Endothelial cell of umbilical vein (primary cell): ENCODE results near the gene TRIM71. TPM values are rescaled to one million over a fixed set of nuclear protein-coding genes. Genes with fewer than 3 reads are reported as not detected.

ENCODE experiments used
- BruUV-seq: library from RNA; stranded (reverse); fragments of 400-500 nt; replicated peaks from 2 replicates; lab custom pipeline; 2021; lab: Mats Ljungman, UMichigan
- CTCF ChIA-PET: fragments of 300-600, 350-600 bp; sonication (Branson Sonifier 250); formaldehyde crosslinking; loops from one replicate; lab custom pipeline; 2021; ENCODE audit warnings: antibody characterized with exemption, inconsistent platforms; lab: Charles Lee
- POLR2A ChIA-PET: fragments of 300-600, 350-600 bp; sonication (Branson Sonifier 250); formaldehyde crosslinking; loops from one replicate; lab custom pipeline; 2021; ENCODE audit warnings: antibody characterized with exemption, inconsistent platforms; lab: Charles Lee
- DNase-seq: peaks from one replicate; pipeline ENCODE4 v3.0.0-alpha.2; 2011; ENCODE audit warnings: low read depth, low spot score
- FAIRE-seq: peaks from 2 replicates; lab custom pipeline; 2011; peaks lifted over from hg19 to GRCh38; lab: Jason Lieb, UNC
- H2AFZ ChIP-seq: 2 replicates; pipeline ENCODE4 v1.6.0; 2012; ENCODE audit warnings: low read depth, low read length, control low read depth, inconsistent platforms
- H3K27ac ChIP-seq: 2 replicates; pipeline ENCODE4 v1.5.1; 2011; ENCODE audit warnings: low read depth, mild to moderate bottlenecking, control low read depth, low read length, moderate library complexity; ENCODE audit not compliant: insufficient read depth
- H3K27me3 ChIP-seq, 2 experiments: 2 replicates each; pipeline versions ENCODE4 v1.6.0 to v1.6.1; 2011; ENCODE audit warnings: low read length in 2 of 2, mixed read lengths in 1 of 2; ENCODE audit not compliant: control insufficient read depth in 2 of 2, insufficient read depth in 2 of 2
- H3K36me3 ChIP-seq, 2 experiments: 2 replicates in 1 of 2; 3 replicates in 1 of 2; pipeline ENCODE4 v1.5.1; 2011; ENCODE audit warnings: low read length in 2 of 2, mild to moderate bottlenecking in 1 of 2, moderate library complexity in 1 of 2; ENCODE audit not compliant: control insufficient read depth in 2 of 2, insufficient read depth in 2 of 2; ENCODE audit errors: extremely low read depth in 1 of 2
- H3K4me1 ChIP-seq: 3 replicates; pipeline ENCODE4 v1.5.1; 2011; ENCODE audit warnings: mild to moderate bottlenecking, low read length; ENCODE audit not compliant: control insufficient read depth, insufficient read depth; ENCODE audit errors: extremely low read depth
- H3K4me2 ChIP-seq: 2 replicates; pipeline ENCODE4 v1.6.1; 2011; ENCODE audit warnings: low read length, control low read depth, mixed read lengths; ENCODE audit not compliant: insufficient read depth
- H3K4me3 ChIP-seq, 3 experiments: fragments of 200-600 bp in 1 of 3; sonication (generic), shearing (Covaris generic) in 1 of 3; replicated peaks in 1 of 3; 2 replicates each; pipeline ENCODE4 v1.5.1; 2011 to 2016; ENCODE audit warnings: control low read depth in 3 of 3, low read length in 3 of 3, mild to moderate bottlenecking in 2 of 3, inconsistent platforms in 1 of 3, low read depth in 1 of 3, moderate library complexity in 1 of 3; ENCODE audit not compliant: insufficient read depth in 1 of 3
- H3K79me2 ChIP-seq: 2 replicates; pipeline ENCODE4 v1.6.0; 2012; ENCODE audit warnings: low read length, inconsistent platforms; ENCODE audit not compliant: control insufficient read depth, insufficient read depth
- H3K9ac ChIP-seq: replicated peaks from 2 replicates; pipeline ENCODE3; 2011; ENCODE audit warnings: low read length, control low read depth; ENCODE audit not compliant: insufficient read depth; ENCODE audit errors: extremely low read depth
- H3K9me1 ChIP-seq: replicated peaks from 3 replicates; pipeline ENCODE4 v1.6.0; 2011; ENCODE audit warnings: mild to moderate bottlenecking, low read length; ENCODE audit not compliant: control insufficient read depth, insufficient read depth; ENCODE audit errors: extremely low read depth
- H3K9me3 ChIP-seq: replicated peaks from 2 replicates; pipeline ENCODE4 v1.5.1; 2012; ENCODE audit warnings: low read length, inconsistent platforms; ENCODE audit not compliant: control insufficient read depth, insufficient read depth
- H4K20me1 ChIP-seq: replicated peaks from 2 replicates; pipeline ENCODE3; 2011; ENCODE audit warnings: mild to moderate bottlenecking, low read length; ENCODE audit not compliant: control insufficient read depth, insufficient read depth; ENCODE audit errors: extremely low read depth
- CTCF ChIP-seq, 2 donors: IDR thresholded peaks; 1 replicate in 1 of 2; 2 replicates in 1 of 2; pipeline ENCODE4 v1.5.1; 2011; ENCODE audit warnings: low read length in 2 of 2, mild to moderate bottlenecking in 2 of 2, moderate library complexity in 2 of 2, control low read depth in 1 of 2, inconsistent platforms in 1 of 2, low read depth in 1 of 2; ENCODE audit not compliant: insufficient read depth in 1 of 2; ENCODE audit errors: extremely low read depth in 1 of 2
- EZH2 ChIP-seq: IDR thresholded peaks from 2 replicates; pipeline ENCODE4 v1.6.1; 2012; ENCODE audit warnings: borderline replicate concordance, low read depth, mild to moderate bottlenecking, moderate library complexity, low read length, inconsistent platforms; ENCODE audit not compliant: severe bottlenecking
- FOS ChIP-seq: IDR thresholded peaks from 2 replicates; pipeline ENCODE4 v1.6.1; 2011; ENCODE audit warnings: mild to moderate bottlenecking, low read length, moderate library complexity, borderline replicate concordance; ENCODE audit not compliant: insufficient read depth
- GATA2 ChIP-seq: IDR thresholded peaks from 2 replicates; pipeline ENCODE4 v1.7.0; 2011; ENCODE audit warnings: low read depth, mild to moderate bottlenecking, moderate library complexity, mixed read lengths, low read length; ENCODE audit not compliant: insufficient read length, insufficient read depth
- JUN ChIP-seq: IDR thresholded peaks from 2 replicates; pipeline ENCODE4 v1.6.1; 2011; ENCODE audit warnings: borderline replicate concordance, low read depth; ENCODE audit not compliant: insufficient read length, insufficient read depth
- MAX ChIP-seq: IDR thresholded peaks from 2 replicates; pipeline ENCODE4 v1.6.1; 2011; ENCODE audit not compliant: insufficient read depth, insufficient read length
- MYC ChIP-seq: IDR thresholded peaks from one replicate; pipeline ENCODE4 v1.6.1; 2011; ENCODE audit warnings: mild to moderate bottlenecking, low read depth, low read length
- POLR2A ChIP-seq: IDR thresholded peaks from 2 replicates; pipeline ENCODE4 v1.6.1; 2012; ENCODE audit warnings: low read depth, mild to moderate bottlenecking, control low read depth, low read length
- POLR2AphosphoS5 ChIP-seq: IDR thresholded peaks from 2 replicates; pipeline ENCODE4 v1.6.1; 2012; ENCODE audit warnings: low read depth, mild to moderate bottlenecking, control low read depth, low read length, moderate library complexity; ENCODE audit not compliant: insufficient read depth
- dilution Hi-C: fragments of 300-500 bp; cut with MboI; formaldehyde crosslinking; loops from one replicate; pipeline ENCODE4 v1.15.0; 2019; ENCODE audit warnings: low sequenced_read_pairs; ENCODE audit not compliant: extremely low pct_ligation_motif_present
- intact Hi-C: fragments of 100-400 bp; cut with micrococcal nuclease; formaldehyde crosslinking; loops from one replicate; pipeline ENCODE4 v1.10.0; 2022
- polyA plus RNA-seq, 4 experiments: library from polyadenylated mRNA; depleted of rRNA in 3 of 4; stranded (reverse) in 3 of 4; unstranded in 1 of 4; fragments of >200 nt; gene quantifications; 2 replicates each; pipeline versions ENCODE4 v1.2.1 to v1.2.3, GENCODE V29; 2011 to 2012; ENCODE audit warnings: missing spikeins in 1 of 4
- total RNA-seq: library from RNA; stranded (reverse); gene quantifications from 2 replicates; pipeline ENCODE4 v1.2.3, GENCODE V29; 2021

Gene TRIM71
- total and polyA plus RNA-seq, 2 donors (not counting 3 experiments of a cell fraction or from before 2014, with no cell fraction given): not detected

- intact Hi-C loops: no loop called here
- no peak overlapping the region for H3K4me2 ChIP-seq
- ChIA-PET CTCF (no interaction called here), POLR2A (no interaction called here)
- TF ChIP-seq POLR2AphosphoS5: no peak
- TF ChIP-seq GATA2: no peak
- TF ChIP-seq POLR2A: no peak
- TF ChIP-seq CTCF (IDR thresholded peaks at IDR 0.05; ENCODE audit: extremely low read depth in 1 of 2, insufficient read depth in 1 of 2, low read depth in 1 of 2, low read length in 2 of 2): no peak
- no peak for TF ChIP-seq EZH2
- TF ChIP-seq JUN: no peak
- TF ChIP-seq FOS: no peak
- TF ChIP-seq MYC: no peak
- no peak for TF ChIP-seq MAX
- DNase-seq (no peak), FAIRE-seq (no peak)
- BruUV-seq: no TSS peak
- H3K36me3 ChIP-seq: no peaks in the 10 kb centered on the region
- H4K20me1 ChIP-seq: no peaks in the 10 kb centered on the region
- H3K27me3 ChIP-seq: peaks cover 27 to 31% of the 10 kb centered on the region in 2 experiments
- no peak overlapping the region for H3K4me3 ChIP-seq
- H3K9ac ChIP-seq: no peak overlapping the region
- no peaks in the 10 kb centered on the region for H3K9me1 ChIP-seq
- dilution Hi-C loops: no loop called here
- no peak overlapping the region for H2AFZ ChIP-seq
- H3K9me3 ChIP-seq: no peaks in the 10 kb centered on the region
- H3K27ac ChIP-seq: no peak overlapping the region
- H3K79me2 ChIP-seq: no peaks in the 10 kb centered on the region
- H3K4me1 ChIP-seq: no peaks in the 10 kb centered on the region
Observed at GRCh38 chr3:32837789-32838188, 20.0 kb downstream of the TRIM71 start.
